Measurements from ENCODE around the gene PCP4.

The PCP4 gene

GRCh38 chr21:39972976-39973770 lies 105.9 kb downstream of the PCP4 start:
- DNase-seq (ENCODE audit: low spot score), result no peak

DNA sequence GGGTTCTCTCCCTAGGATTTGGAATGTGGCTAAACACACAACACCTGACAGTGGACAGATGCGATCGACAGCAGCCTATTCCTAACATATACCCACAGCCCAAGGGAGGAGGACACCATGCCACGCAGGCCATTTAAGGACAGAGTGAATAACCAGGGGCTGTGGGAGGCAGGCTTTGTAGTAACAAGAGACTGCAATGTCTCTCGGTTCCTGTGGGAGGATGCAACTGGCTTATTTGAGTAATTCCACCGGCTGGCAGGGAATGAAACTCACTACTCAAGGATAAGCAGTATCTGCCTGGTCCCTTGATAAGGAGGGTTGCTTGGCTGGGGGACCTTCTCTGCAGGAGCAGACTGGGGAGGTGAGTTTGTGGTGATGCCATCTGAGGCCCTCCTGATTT lies 109.6 kb downstream of the PCP4 start:
- DNase-seq (ENCODE audit: low spot score), result no peak
